Osteoblast (primary cell): ENCODE data around the gene PEX19. TPM values are rescaled to one million over a fixed set of nuclear protein-coding genes. Genes with fewer than 3 reads are reported as not detected.

ENCODE experiments used
- DNase-seq: peaks from one replicate; pipeline ENCODE4 v3.0.0; 2011; ENCODE audit warnings: low spot score, mixed read lengths; ENCODE audit not compliant: insufficient read length; ENCODE audit errors: missing footprints
- H2AFZ ChIP-seq: 2 replicates; pipeline ENCODE4 v1.6.0; 2011; ENCODE audit warnings: mild to moderate bottlenecking, low read length
- H3K27ac ChIP-seq: 2 replicates; pipeline ENCODE4 v1.5.1; 2011; ENCODE audit warnings: mild to moderate bottlenecking, low read depth, low read length, moderate library complexity
- H3K27me3 ChIP-seq: 2 replicates; pipeline ENCODE4 v1.6.0; 2012; ENCODE audit warnings: mild to moderate bottlenecking, control low read depth, inconsistent platforms, low read length, moderate library complexity; ENCODE audit not compliant: insufficient read depth
- H3K36me3 ChIP-seq: 2 replicates; pipeline ENCODE4 v1.5.1; 2011; ENCODE audit warnings: mild to moderate bottlenecking, low read length, control low read depth, moderate library complexity; ENCODE audit not compliant: insufficient read depth
- H3K4me1 ChIP-seq: 2 replicates; pipeline ENCODE4 v1.5.1; 2011; ENCODE audit warnings: mild to moderate bottlenecking, low read length, control low read depth, moderate library complexity; ENCODE audit not compliant: insufficient read depth
- H3K4me2 ChIP-seq: 2 replicates; pipeline ENCODE4 v1.6.0; 2011; ENCODE audit warnings: mild to moderate bottlenecking, low read length; ENCODE audit not compliant: insufficient read depth
- H3K4me3 ChIP-seq: fragments of 200-600 bp; sonication (generic); 3 replicates; pipeline ENCODE4 v1.5.1; 2012; ENCODE audit warnings: mild to moderate bottlenecking, low read length, inconsistent platforms; ENCODE audit not compliant: insufficient read depth
- H3K79me2 ChIP-seq: 2 replicates; pipeline ENCODE4 v1.6.0; 2012; ENCODE audit warnings: mild to moderate bottlenecking, low read length, control low read depth, inconsistent platforms; ENCODE audit not compliant: insufficient read depth
- H3K9me3 ChIP-seq: 2 replicates; pipeline ENCODE4 v1.5.1; 2011; ENCODE audit warnings: low read depth, low read length, control low read depth
- H4K20me1 ChIP-seq: 2 replicates; pipeline ENCODE4 v1.6.0; 2012; ENCODE audit warnings: mild to moderate bottlenecking, low read length, control low read depth; ENCODE audit not compliant: insufficient read depth
- CTCF ChIP-seq: IDR thresholded peaks from 2 replicates; pipeline ENCODE4 v1.5.1; 2011; ENCODE audit warnings: mild to moderate bottlenecking, low read depth, low read length, moderate library complexity; ENCODE audit errors: extremely low read depth
- total RNA-seq: library from RNA; depleted of rRNA; stranded (reverse); fragments of >200 nt; gene quantifications from 2 replicates; pipeline ENCODE4 v1.2.3, GENCODE V29; 2012

The PEX19 gene
- 38.0 and 43.3 TPM in 2 replicates for total RNA-seq

GRCh38 chr1:160284782-160285344 lies at the start of gene PEX19:
Gene PEX19, minus strand, starts transcription at chr1:160285133. Its CDS starts 9 bp downstream, at chr1:160285124.
- no peak for TF ChIP-seq CTCF
- H3K27ac ChIP-seq, result peak within 1 kb of the TSS; percentile 86
- no peaks in the 10 kb centered on the region for H3K27me3 ChIP-seq
- H2AFZ ChIP-seq, result peak within 1 kb of the TSS; percentile 65
- H3K79me2 ChIP-seq, result peaks cover 19% of the 10 kb centered on the region
- H3K36me3 ChIP-seq, result peaks cover 49% of the 10 kb centered on the region
- peak within 1 kb of the TSS; percentile 84 for H3K4me3 ChIP-seq
- H3K9me3 ChIP-seq, result no peaks in the 10 kb centered on the region
- H3K4me2 ChIP-seq, result peak within 1 kb of the TSS; percentile 90
- H3K4me1 ChIP-seq, result peaks cover 16% of the 10 kb centered on the region
- DNase-seq, result peak; percentile 94
- peaks cover 4% of the 10 kb centered on the region for H4K20me1 ChIP-seq

GRCh38 chr1:160332516-160332915 lies 47.6 kb upstream of the PEX19 start:
- DNase-seq, result no peak
- Histone ChIP-seq H3K4me2 (no peak overlapping the region), H3K27ac (no peak overlapping the region), H3K4me3 (no peak overlapping the region), H3K27me3 (no peaks in the 10 kb centered on the region), H3K36me3 (peaks cover 95% of the 10 kb centered on the region), H3K9me3 (no peaks in the 10 kb centered on the region), H3K4me1 (no peaks in the 10 kb centered on the region), H4K20me1 (peaks cover 21% of the 10 kb centered on the region), H2AFZ (no peak overlapping the region), H3K79me2 (peaks cover 77% of the 10 kb centered on the region)
- no peak for TF ChIP-seq CTCF

- Histone ChIP-seq H3K36me3 (peaks cover 92% of the 10 kb centered on the region), H3K27me3 (no peaks in the 10 kb centered on the region), H3K79me2 (peaks cover 83% of the 10 kb centered on the region), H4K20me1 (peaks cover 14% of the 10 kb centered on the region), H3K9me3 (no peaks in the 10 kb centered on the region), H2AFZ (no peak overlapping the region), H3K27ac (no peak overlapping the region), H3K4me1 (no peaks in the 10 kb centered on the region), H3K4me2 (no peak overlapping the region), H3K4me3 (no peak overlapping the region)
- no peak for DNase-seq
- no peak for TF ChIP-seq CTCF
These were observed 45.2 kb upstream of the PEX19 start for GRCh38 chr1:160330119-160330518.

- peaks cover 18% of the 10 kb centered on the region for H4K20me1 ChIP-seq
- no peak for DNase-seq
- H3K36me3 ChIP-seq, result peaks cover 92% of the 10 kb centered on the region
- no peaks in the 10 kb centered on the region for H3K27me3 ChIP-seq
- H3K4me2 ChIP-seq, result no peak overlapping the region
- no peaks in the 10 kb centered on the region for H3K4me1 ChIP-seq
- H3K9me3 ChIP-seq, result no peaks in the 10 kb centered on the region
- peaks cover 81% of the 10 kb centered on the region for H3K79me2 ChIP-seq
- no peak overlapping the region for H3K27ac ChIP-seq
- H2AFZ ChIP-seq, result no peak overlapping the region
- H3K4me3 ChIP-seq, result no peak overlapping the region
- no peak for TF ChIP-seq CTCF
These were observed 43.3 kb upstream of the PEX19 start for GRCh38 chr1:160328184-160328583.
